ENCODE measurements around the gene GLYATL1.

Gene GLYATL1

GRCh38 chr11:58934945-58935513, 4.3 kb upstream of the GLYATL1 start:
- Mint-ChIP-seq H3K27me3 (no peaks in the 10 kb centered on the region), H3K4me1 (ENCODE audit: low read depth) (no peaks in the 10 kb centered on the region), H3K9me3 (no peaks in the 10 kb centered on the region), H3K36me3 (ENCODE audit: low read depth) (no peaks in the 10 kb centered on the region), H3K4me3 (no peak overlapping the region), H3K27ac (no peak overlapping the region)
- intact Hi-C loops (cut with micrococcal nuclease), result no loop called here

- intact Hi-C loops (cut with micrococcal nuclease), result no loop called here
- Mint-ChIP-seq H3K27ac (no peak overlapping the region), H3K36me3 (ENCODE audit: low read depth) (no peaks in the 10 kb centered on the region), H3K27me3 (no peaks in the 10 kb centered on the region), H3K4me3 (no peak overlapping the region), H3K9me3 (no peaks in the 10 kb centered on the region), H3K4me1 (ENCODE audit: low read depth) (no peaks in the 10 kb centered on the region)
These were observed 890 bp upstream of the GLYATL1 start for GRCh38 chr11:58938398-58938797.

GRCh38 chr11:58940028-58940427, 740 bp downstream of the GLYATL1 start:
- Mint-ChIP-seq H3K27me3 (no peaks in the 10 kb centered on the region), H3K9me3 (no peaks in the 10 kb centered on the region), H3K4me1 (ENCODE audit: low read depth) (no peaks in the 10 kb centered on the region), H3K36me3 (ENCODE audit: low read depth) (no peaks in the 10 kb centered on the region), H3K27ac (no peak overlapping the region), H3K4me3 (no peak overlapping the region)
- intact Hi-C loops (cut with micrococcal nuclease), result no loop called here

- no peaks in the 10 kb centered on the region for H3K27me3 Mint-ChIP-seq
These were observed 2.5 kb downstream of the GLYATL1 start for GRCh38 chr11:58941838-58942237.

GRCh38 chr11:58945663-58946062, 6.4 kb downstream of the GLYATL1 start:
- Mint-ChIP-seq H3K36me3 (ENCODE audit: low read depth) (no peaks in the 10 kb centered on the region), H3K4me3 (no peak overlapping the region), H3K4me1 (ENCODE audit: low read depth) (no peaks in the 10 kb centered on the region), H3K27ac (no peak overlapping the region), H3K27me3 (no peaks in the 10 kb centered on the region), H3K9me3 (no peaks in the 10 kb centered on the region)
- intact Hi-C loops (cut with micrococcal nuclease), result no loop called here

More at GRCh38 chr11:58941838-58942237, 2.5 kb downstream of the GLYATL1 start:
- Mint-ChIP-seq H3K27ac (no peak overlapping the region), H3K36me3 (ENCODE audit: low read depth) (no peaks in the 10 kb centered on the region), H3K9me3 (no peaks in the 10 kb centered on the region), H3K4me1 (ENCODE audit: low read depth) (no peaks in the 10 kb centered on the region), H3K4me3 (no peak overlapping the region)
- intact Hi-C loops (cut with micrococcal nuclease), result no loop called here

- no peaks in the 10 kb centered on the region for H3K36me3 Mint-ChIP-seq (ENCODE audit: low read depth)
- no peak overlapping the region for H3K4me3 Mint-ChIP-seq
- no peaks in the 10 kb centered on the region for H3K27me3 Mint-ChIP-seq
- H3K4me1 Mint-ChIP-seq (ENCODE audit: low read depth), result no peaks in the 10 kb centered on the region
- no peak overlapping the region for H3K27ac Mint-ChIP-seq
- H3K9me3 Mint-ChIP-seq, result no peaks in the 10 kb centered on the region
- intact Hi-C loops (cut with micrococcal nuclease), result no loop called here
These were observed 9.9 kb downstream of the GLYATL1 start for GRCh38 chr11:58949184-58949583.

- H3K9me3 Mint-ChIP-seq, result no peaks in the 10 kb centered on the region
- H3K27ac Mint-ChIP-seq, result no peak overlapping the region
- H3K36me3 Mint-ChIP-seq (ENCODE audit: low read depth), result no peaks in the 10 kb centered on the region
- no peaks in the 10 kb centered on the region for H3K4me1 Mint-ChIP-seq (ENCODE audit: low read depth)
- H3K4me3 Mint-ChIP-seq, result no peak overlapping the region
- intact Hi-C loops (cut with micrococcal nuclease), result loop anchor here (1.0 to 2.0 kb wide), 2 partner anchors 100 to 179 kb away; no protein-coding TSS in a partner anchor
- H3K27me3 Mint-ChIP-seq, result no peaks in the 10 kb centered on the region
These were observed 18.6 kb downstream of the GLYATL1 start for GRCh38 chr11:58957922-58958321.

GRCh38 chr11:58958500-58958899, 19.2 kb downstream of the GLYATL1 start:
- H3K27me3 Mint-ChIP-seq, result no peaks in the 10 kb centered on the region
- no peak overlapping the region for H3K4me3 Mint-ChIP-seq
- intact Hi-C loops (cut with micrococcal nuclease), result loop anchor here (1.0 to 2.0 kb wide), 2 partner anchors 100 to 178 kb away; no protein-coding TSS in a partner anchor
- no peaks in the 10 kb centered on the region for H3K36me3 Mint-ChIP-seq (ENCODE audit: low read depth)
- H3K9me3 Mint-ChIP-seq, result no peaks in the 10 kb centered on the region
- no peaks in the 10 kb centered on the region for H3K4me1 Mint-ChIP-seq (ENCODE audit: low read depth)
- no peak overlapping the region for H3K27ac Mint-ChIP-seq

- Mint-ChIP-seq H3K27me3 (peaks cover 7% of the 10 kb centered on the region), H3K4me3 (peak overlapping the region; percentile 14), H3K36me3 (ENCODE audit: low read depth) (no peaks in the 10 kb centered on the region), H3K27ac (no peak overlapping the region), H3K4me1 (ENCODE audit: low read depth) (no peaks in the 10 kb centered on the region), H3K9me3 (no peaks in the 10 kb centered on the region)
- intact Hi-C loops (cut with micrococcal nuclease), result no loop called here
These were observed 24.3 kb downstream of the GLYATL1 start for GRCh38 chr11:58963551-58964104.

GRCh38 chr11:58965246-58965985, 26.1 kb downstream of the GLYATL1 start:
- Mint-ChIP-seq H3K27me3 (peaks cover 7% of the 10 kb centered on the region), H3K36me3 (ENCODE audit: low read depth) (no peaks in the 10 kb centered on the region), H3K4me3 (no peak overlapping the region), H3K4me1 (ENCODE audit: low read depth) (no peaks in the 10 kb centered on the region), H3K27ac (no peak overlapping the region), H3K9me3 (no peaks in the 10 kb centered on the region)
- intact Hi-C loops (cut with micrococcal nuclease), result no loop called here

GRCh38 chr11:58968251-58968711, 29.0 kb downstream of the GLYATL1 start:
- H3K27me3 Mint-ChIP-seq, result peaks cover 7% of the 10 kb centered on the region
- H3K9me3 Mint-ChIP-seq, result peaks cover 13% of the 10 kb centered on the region
- no peaks in the 10 kb centered on the region for H3K4me1 Mint-ChIP-seq (ENCODE audit: low read depth)
- no peak overlapping the region for H3K27ac Mint-ChIP-seq
- intact Hi-C loops (cut with micrococcal nuclease), result no loop called here
- H3K4me3 Mint-ChIP-seq, result no peak overlapping the region
- no peaks in the 10 kb centered on the region for H3K36me3 Mint-ChIP-seq (ENCODE audit: low read depth)

- intact Hi-C loops (cut with micrococcal nuclease), result no loop called here
- peaks cover 12% of the 10 kb centered on the region for H3K9me3 Mint-ChIP-seq
- H3K4me3 Mint-ChIP-seq, result no peak overlapping the region
- H3K36me3 Mint-ChIP-seq (ENCODE audit: low read depth), result no peaks in the 10 kb centered on the region
- no peaks in the 10 kb centered on the region for H3K27me3 Mint-ChIP-seq
- no peaks in the 10 kb centered on the region for H3K4me1 Mint-ChIP-seq (ENCODE audit: low read depth)
- H3K27ac Mint-ChIP-seq, result no peak overlapping the region
These were observed 38.2 kb downstream of the GLYATL1 start for GRCh38 chr11:58977470-58977869.

GRCh38 chr11:58979222-58979621, 39.9 kb downstream of the GLYATL1 start:
- no peaks in the 10 kb centered on the region for H3K9me3 Mint-ChIP-seq
- no peaks in the 10 kb centered on the region for H3K27me3 Mint-ChIP-seq
- no peaks in the 10 kb centered on the region for H3K4me1 Mint-ChIP-seq (ENCODE audit: low read depth)
- H3K4me3 Mint-ChIP-seq, result no peak overlapping the region
- no peak overlapping the region for H3K27ac Mint-ChIP-seq
- no peaks in the 10 kb centered on the region for H3K36me3 Mint-ChIP-seq (ENCODE audit: low read depth)
- intact Hi-C loops (cut with micrococcal nuclease), result no loop called here

GRCh38 chr11:58980159-58980843, 41.0 kb downstream of the GLYATL1 start:
- no peaks in the 10 kb centered on the region for H3K9me3 Mint-ChIP-seq
- intact Hi-C loops (cut with micrococcal nuclease), result no loop called here
- no peaks in the 10 kb centered on the region for H3K27me3 Mint-ChIP-seq
- no peak overlapping the region for H3K4me3 Mint-ChIP-seq
- H3K36me3 Mint-ChIP-seq (ENCODE audit: low read depth), result no peaks in the 10 kb centered on the region
- no peak overlapping the region for H3K27ac Mint-ChIP-seq
- H3K4me1 Mint-ChIP-seq (ENCODE audit: low read depth), result no peaks in the 10 kb centered on the region

Data from dendritic cell treated with granulocyte-macrophage colony-stimulating factor and Interleukin-4, amounts not matched to agents 40 ng/mL and 50 ng/mL, for 4 days (primary cell).